Mesenchymal stem cell (in vitro differentiated cells and primary cell): ENCODE data around the gene ZFPM1.

Source experiments
- DNase-seq: peaks from one replicate; pipeline ENCODE4 v3.0.0-alpha.2; 2013
- H2AFZ ChIP-seq: one replicate; pipeline ENCODE4 v1.6.1; 2013; ENCODE audit warnings: low read depth, mild to moderate bottlenecking, control low read depth, inconsistent platforms, low read length, moderate library complexity
- H2AK5ac ChIP-seq: 2 replicates; pipeline ENCODE4 v1.6.1; 2013; ENCODE audit warnings: low read length, moderate library complexity, mild to moderate bottlenecking, inconsistent platforms; ENCODE audit not compliant: severe bottlenecking
- H2BK120ac ChIP-seq: one replicate; pipeline ENCODE4 v1.6.1; 2013; ENCODE audit warnings: low read depth, mild to moderate bottlenecking, inconsistent platforms, low read length, moderate library complexity
- H2BK12ac ChIP-seq, 2 experiments: one replicate each; pipeline ENCODE4 v1.6.1; 2013; ENCODE audit warnings: inconsistent platforms in 2 of 2, low read length in 2 of 2, mild to moderate bottlenecking in 2 of 2, moderate library complexity in 2 of 2, control low read depth in 1 of 2
- H2BK15ac ChIP-seq: one replicate; pipeline ENCODE4 v1.6.1; 2013; ENCODE audit warnings: mild to moderate bottlenecking, low read depth, inconsistent platforms; ENCODE audit not compliant: poor library complexity, severe bottlenecking
- H2BK5ac ChIP-seq: 2 replicates; pipeline ENCODE4 v1.6.1; 2013; ENCODE audit warnings: low read depth, mild to moderate bottlenecking, low read length, control low read depth, inconsistent platforms; ENCODE audit not compliant: poor library complexity, severe bottlenecking
- H3K14ac ChIP-seq, 2 experiments: one replicate each; pipeline ENCODE4 v1.6.1; 2013; ENCODE audit warnings: inconsistent platforms in 2 of 2, low read length in 2 of 2, control low read depth in 1 of 2, mild to moderate bottlenecking in 1 of 2, moderate library complexity in 1 of 2
- H3K18ac ChIP-seq, 2 experiments: one replicate each; pipeline ENCODE4 v1.6.1; 2013; ENCODE audit warnings: inconsistent platforms in 2 of 2, low read length in 2 of 2, control low read depth in 1 of 2, low read depth in 1 of 2, mild to moderate bottlenecking in 1 of 2
- H3K23ac ChIP-seq, 2 experiments: one replicate each; pipeline ENCODE4 v1.6.1; 2013; ENCODE audit warnings: inconsistent platforms in 2 of 2, low read length in 2 of 2, mild to moderate bottlenecking in 2 of 2, moderate library complexity in 2 of 2, control low read depth in 1 of 2
- H3K27ac ChIP-seq: 2 replicates; pipeline ENCODE4 v1.5.1; 2013; ENCODE audit warnings: mild to moderate bottlenecking, moderate library complexity, low read length, control low read depth, inconsistent platforms; ENCODE audit not compliant: poor library complexity, severe bottlenecking
- H3K27me3 ChIP-seq, 2 experiments: 2 replicates each; pipeline versions ENCODE4 v1.6.1 to v1.7.0; 2013; ENCODE audit warnings: low read length in 2 of 2, mild to moderate bottlenecking in 2 of 2, moderate library complexity in 2 of 2, control low read depth in 1 of 2, inconsistent platforms in 1 of 2; ENCODE audit not compliant: control insufficient read depth in 1 of 2, insufficient read depth in 1 of 2
- H3K36me3 ChIP-seq, 2 experiments: 2 replicates each; pipeline versions ENCODE4 v1.6.1 to v1.7.0; 2013; ENCODE audit warnings: low read length in 2 of 2, control low read depth in 1 of 2, inconsistent platforms in 1 of 2, low read depth in 1 of 2, mild to moderate bottlenecking in 1 of 2; ENCODE audit not compliant: insufficient read depth in 2 of 2, control insufficient read depth in 1 of 2
- H3K4ac ChIP-seq, 2 experiments: one replicate each; pipeline ENCODE4 v1.6.1; 2013; ENCODE audit warnings: inconsistent platforms in 2 of 2, low read length in 2 of 2, mild to moderate bottlenecking in 2 of 2, moderate library complexity in 2 of 2, control low read depth in 1 of 2, low read depth in 1 of 2
- H3K4me1 ChIP-seq: 2 replicates; pipeline ENCODE4 v1.6.1; 2013; ENCODE audit warnings: low read depth, low read length, control low read depth; ENCODE audit not compliant: control insufficient read depth, insufficient read depth
- H3K4me2 ChIP-seq: 2 replicates; pipeline ENCODE4 v1.6.1; 2013; ENCODE audit warnings: low read length, mild to moderate bottlenecking, inconsistent platforms; ENCODE audit not compliant: poor library complexity, severe bottlenecking
- H3K4me3 ChIP-seq, 2 experiments: 2 replicates each; pipeline versions ENCODE4 v1.5.1 to v1.7.0; 2013; ENCODE audit warnings: low read length in 2 of 2, mild to moderate bottlenecking in 2 of 2, control low read depth in 1 of 2, low read depth in 1 of 2; ENCODE audit not compliant: insufficient read depth in 1 of 2
- H3K79me1 ChIP-seq: replicated peaks from 2 replicates; pipeline ENCODE4 v1.6.1; 2013; ENCODE audit warnings: mild to moderate bottlenecking, control low read depth, low read length, inconsistent platforms; ENCODE audit not compliant: poor library complexity, severe bottlenecking
- H3K9ac ChIP-seq: 2 replicates; pipeline ENCODE4 v1.7.0; 2013; ENCODE audit warnings: mild to moderate bottlenecking, low read length, moderate library complexity
- H3K9me3 ChIP-seq: 2 replicates; pipeline ENCODE4 v1.7.0; 2013; ENCODE audit warnings: mild to moderate bottlenecking, low read length; ENCODE audit not compliant: control insufficient read depth
- H4K8ac ChIP-seq: one replicate; pipeline ENCODE4 v1.6.1; 2013; ENCODE audit warnings: inconsistent platforms, mild to moderate bottlenecking, low read length, moderate library complexity
- H4K91ac ChIP-seq: one replicate; pipeline ENCODE4 v1.6.1; 2013; ENCODE audit warnings: mild to moderate bottlenecking, low read length, inconsistent platforms
- WGBS: methylation state at CpG from one replicate; pipeline ENCODE4 v1.1.7; 2013; ENCODE audit warnings: mixed read lengths; 5-methylcytosine and 5-hydroxymethylcytosine counted together

ZFPM1 gene

DNA sequence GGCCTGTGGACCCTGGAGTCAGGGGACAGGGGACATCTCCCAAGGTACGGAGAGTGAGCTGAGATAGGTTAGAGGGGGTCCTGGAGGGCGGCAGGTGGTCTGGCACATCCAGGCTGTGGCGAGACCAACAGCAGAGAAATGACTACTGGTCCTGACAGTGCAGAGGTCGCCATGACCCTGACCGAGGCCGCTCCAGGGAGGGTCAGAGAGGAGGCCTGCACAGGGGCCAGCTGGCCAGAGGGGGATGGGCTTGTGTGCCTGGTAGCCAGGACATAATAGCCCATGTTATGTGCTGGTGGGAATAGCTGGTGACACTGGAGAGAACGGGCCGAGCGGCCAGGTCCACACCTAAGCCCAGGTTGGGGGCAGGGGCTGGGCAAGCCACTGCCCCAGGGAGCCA lies 76.5 kb downstream of the ZFPM1 start:
- H3K9me3 ChIP-seq, result no peaks in the 10 kb centered on the region

DNA sequence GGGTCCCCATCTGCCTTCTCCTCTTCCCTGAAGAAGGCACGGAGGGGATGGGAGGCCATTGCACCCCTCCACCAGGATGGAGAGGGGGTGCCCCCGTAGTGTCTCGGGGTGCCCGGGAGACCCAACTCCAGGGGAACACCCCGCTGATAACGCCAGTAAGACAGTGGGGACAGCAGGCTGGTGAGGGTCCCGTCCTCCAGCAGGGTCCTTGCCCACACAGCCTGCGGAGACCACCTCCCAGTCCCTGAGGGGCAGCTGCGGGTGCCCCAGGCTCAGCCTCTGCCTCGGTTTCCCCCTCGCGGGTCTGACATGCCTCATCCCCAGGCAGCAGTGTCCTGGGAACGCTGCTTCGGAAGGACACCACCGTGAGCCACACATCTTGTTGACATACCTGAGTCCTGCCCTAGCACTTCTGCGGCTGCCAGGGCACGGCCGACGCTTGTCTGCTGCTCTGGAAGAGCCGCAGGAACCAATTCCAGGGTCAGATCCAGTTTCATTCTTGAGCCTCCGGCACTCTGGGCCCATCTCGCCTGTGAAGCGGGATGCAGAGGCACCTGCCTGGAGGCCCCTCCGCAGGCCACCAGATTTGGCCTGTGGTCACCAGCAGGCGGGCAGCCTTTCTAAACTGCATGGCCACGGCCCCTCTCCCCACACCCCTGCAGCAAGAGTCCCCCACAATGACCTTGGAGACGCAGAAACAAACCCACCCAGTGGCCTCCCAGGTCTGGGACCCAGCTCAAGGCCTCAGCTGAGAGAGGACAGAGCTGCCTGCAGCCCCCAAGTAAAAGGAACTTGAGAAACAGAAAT lies 77.2 kb downstream of the ZFPM1 start:
- Histone ChIP-seq H2AK5ac (no peak overlapping the region), H2BK120ac (no peak overlapping the region), H2AFZ (no peak overlapping the region), H3K18ac (no peak overlapping the region), H3K27me3 (no peaks in the 10 kb centered on the region), H3K4ac (no peak overlapping the region), H2BK12ac (no peak overlapping the region), H3K27ac (no peak overlapping the region), H2BK5ac (no peak overlapping the region), H3K4me3 (no peak overlapping the region), H3K79me1 (peaks cover 4% of the 10 kb centered on the region), H2BK15ac (no peak overlapping the region), H4K8ac (no peak overlapping the region), H4K91ac (no peak overlapping the region), H3K36me3 (peaks cover 0 to 32% of the 10 kb centered on the region in 2 experiments), H3K23ac (no peak overlapping the region), H3K4me1 (peaks cover 31% of the 10 kb centered on the region), H3K9me3 (no peaks in the 10 kb centered on the region), H3K9ac (no peak overlapping the region), H3K4me2 (no peak overlapping the region), H3K14ac (no peak overlapping the region)
- 92% methylated on average over 27 of the region's 27 CpGs for WGBS
- DNase-seq, result no peak

More for the DNA sequence above, 76.5 kb downstream of the ZFPM1 start:
- no peak overlapping the region for H3K18ac ChIP-seq
- H2BK120ac ChIP-seq, result no peak overlapping the region
- H3K4ac ChIP-seq, result no peak overlapping the region
- H3K14ac ChIP-seq, result no peak overlapping the region
- H4K91ac ChIP-seq, result no peak overlapping the region
- H3K9ac ChIP-seq, result no peak overlapping the region
- H3K23ac ChIP-seq, result no peak overlapping the region
- no peak overlapping the region for H3K4me2 ChIP-seq
- H2BK12ac ChIP-seq, result no peak overlapping the region
- 86% methylated on average over 9 of the region's 9 CpGs for WGBS
- no peak overlapping the region for H2BK5ac ChIP-seq
- H2BK15ac ChIP-seq, result no peak overlapping the region
- peaks cover 25% of the 10 kb centered on the region for H3K4me1 ChIP-seq
- no peak overlapping the region for H2AK5ac ChIP-seq
- no peaks in the 10 kb centered on the region for H3K79me1 ChIP-seq
- peaks cover 0 to 1% of the 10 kb centered on the region in 2 experiments for H3K27me3 ChIP-seq
- no peak overlapping the region for H3K4me3 ChIP-seq
- no peak for DNase-seq
- H2AFZ ChIP-seq, result no peak overlapping the region
- H4K8ac ChIP-seq, result no peak overlapping the region
- H3K27ac ChIP-seq, result no peak overlapping the region
- H3K36me3 ChIP-seq, result peaks cover 0 to 26% of the 10 kb centered on the region in 2 experiments

GRCh38 chr16:88530858-88531203 lies 77.8 kb downstream of the ZFPM1 start:
- Histone ChIP-seq H2BK5ac (no peak overlapping the region), H2BK12ac (no peak overlapping the region), H3K9me3 (no peaks in the 10 kb centered on the region), H3K9ac (no peak overlapping the region), H3K27me3 (no peaks in the 10 kb centered on the region), H3K4me3 (no peak overlapping the region), H3K4ac (no peak overlapping the region), H4K91ac (no peak overlapping the region), H3K4me2 (no peak overlapping the region), H3K27ac (no peak overlapping the region), H2AK5ac (no peak overlapping the region), H3K23ac (no peak overlapping the region), H3K14ac (no peak overlapping the region), H4K8ac (no peak overlapping the region), H2BK120ac (no peak overlapping the region), H3K79me1 (peaks cover 6% of the 10 kb centered on the region), H3K36me3 (peaks cover 0 to 37% of the 10 kb centered on the region in 2 experiments), H2AFZ (no peak overlapping the region), H2BK15ac (no peak overlapping the region), H3K4me1 (peaks cover 36% of the 10 kb centered on the region), H3K18ac (no peak overlapping the region)
- WGBS, result 76% methylated on average over 11 of the region's 11 CpGs
- DNase-seq, result no peak

DNA sequence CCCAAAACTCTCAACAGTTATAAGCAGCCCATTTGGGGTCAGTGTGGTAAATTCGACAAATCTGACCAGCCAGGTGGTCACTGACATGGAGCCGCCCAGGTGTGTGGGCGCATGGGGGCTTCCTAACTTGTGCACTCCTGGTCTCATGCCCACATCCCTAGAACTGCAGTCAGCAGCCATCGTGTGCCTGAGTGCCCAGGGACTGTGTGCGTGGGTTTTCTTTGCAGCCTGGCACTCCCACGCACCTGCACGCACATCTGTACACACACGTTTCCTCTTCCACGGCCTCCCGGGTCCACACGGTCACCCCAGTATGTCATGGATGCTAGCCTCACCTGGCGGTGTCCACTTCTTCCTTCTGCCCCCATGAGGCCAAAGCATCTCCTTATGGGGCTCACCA lies 78.3 kb downstream of the ZFPM1 start:
- WGBS, result 93% methylated on average over 12 of the region's 12 CpGs
- H2BK120ac ChIP-seq, result no peak overlapping the region
- H3K9ac ChIP-seq, result no peak overlapping the region
- H3K79me1 ChIP-seq, result peaks cover 6% of the 10 kb centered on the region
- no peak overlapping the region for H3K4me3 ChIP-seq
- H2BK12ac ChIP-seq, result no peak overlapping the region
- H3K9me3 ChIP-seq, result no peaks in the 10 kb centered on the region
- H2BK15ac ChIP-seq, result no peak overlapping the region
- H3K27ac ChIP-seq, result no peak overlapping the region
- no peak overlapping the region for H2AFZ ChIP-seq
- no peak overlapping the region for H3K23ac ChIP-seq
- no peak overlapping the region for H2AK5ac ChIP-seq
- H4K91ac ChIP-seq, result no peak overlapping the region
- no peak overlapping the region for H4K8ac ChIP-seq
- H3K4me2 ChIP-seq, result no peak overlapping the region
- DNase-seq, result no peak
- H3K4ac ChIP-seq, result no peak overlapping the region
- no peak overlapping the region for H3K14ac ChIP-seq
- H3K27me3 ChIP-seq, result no peaks in the 10 kb centered on the region
- no peak overlapping the region for H2BK5ac ChIP-seq
- no peak overlapping the region for H3K18ac ChIP-seq
- peaks cover 0 to 39% of the 10 kb centered on the region in 2 experiments for H3K36me3 ChIP-seq
- peaks cover 36% of the 10 kb centered on the region for H3K4me1 ChIP-seq
